Neural cell (in vitro differentiated cells): ENCODE data around the gene SDCBP2. TPM values are rescaled to one million over a fixed set of nuclear protein-coding genes. Genes with fewer than 3 reads are reported as not detected.

Experiments used
- H2AFZ ChIP-seq: fragments of 200-600, 300-800 bp; sonication (generic), shearing (Covaris generic); 2 replicates; pipeline ENCODE4 v1.6.0; 2014; ENCODE audit warnings: low read depth, mild to moderate bottlenecking, antibody characterized with exemption, low read length, moderate library complexity
- H3F3A ChIP-seq: fragments of 200-600 bp; shearing (Covaris generic); 2 replicates; pipeline ENCODE4 v1.6.1; 2016; ENCODE audit warnings: mild to moderate bottlenecking, moderate library complexity, mixed read lengths, antibody characterized with exemption, low read length; ENCODE audit not compliant: insufficient read depth, poor library complexity, severe bottlenecking
- H3K27ac ChIP-seq: fragments of 200-600, 300-800 bp; sonication (generic), shearing (Covaris generic); 2 replicates; pipeline ENCODE4 v1.5.1; 2014; ENCODE audit warnings: mild to moderate bottlenecking, low read length, moderate library complexity
- H3K27me3 ChIP-seq: fragments of 300-800, 200-600 bp; sonication (generic), shearing (Covaris generic); 2 replicates; pipeline ENCODE4 v1.6.0; 2014; ENCODE audit warnings: mild to moderate bottlenecking, low read depth, low read length, moderate library complexity; ENCODE audit not compliant: insufficient read depth
- H3K36me3 ChIP-seq: fragments of 300-800, 200-600 bp; sonication (generic), shearing (Covaris generic); 2 replicates; pipeline ENCODE4 v1.5.1; 2014; ENCODE audit warnings: mild to moderate bottlenecking, antibody characterized with exemption, low read length, moderate library complexity; ENCODE audit not compliant: insufficient read depth
- H3K4me2 ChIP-seq: fragments of 300-800, 200-600 bp; sonication (generic), shearing (Covaris generic); 2 replicates; pipeline ENCODE4 v1.6.0; 2014; ENCODE audit warnings: mild to moderate bottlenecking, low read length
- H3K4me3 ChIP-seq: fragments of 300-800, 200-600 bp; sonication (generic), shearing (Covaris generic); 2 replicates; pipeline ENCODE4 v1.5.1; 2014; ENCODE audit warnings: mild to moderate bottlenecking, low read length, moderate library complexity
- H3K79me2 ChIP-seq: fragments of 200-600 bp; shearing (Covaris generic); replicated peaks from 2 replicates; pipeline ENCODE4 v1.6.0; 2014; ENCODE audit warnings: mild to moderate bottlenecking, low read length, moderate library complexity; ENCODE audit not compliant: insufficient read depth
- H3K9ac ChIP-seq: fragments of 300-800, 200-600 bp; sonication (generic), shearing (Covaris generic); 2 replicates; pipeline ENCODE4 v1.6.1; 2016; ENCODE audit warnings: mild to moderate bottlenecking, low read length, mixed read lengths
- H3K9me2 ChIP-seq: fragments of 200-600 bp; shearing (Covaris generic); 2 replicates; pipeline ENCODE4 v1.6.1; 2016; ENCODE audit warnings: mild to moderate bottlenecking, low read length, mixed read lengths; ENCODE audit not compliant: insufficient read depth
- H3K9me3 ChIP-seq: fragments of 200-600, 300-800 bp; sonication (generic), shearing (Covaris generic); 2 replicates; pipeline ENCODE4 v1.6.1; 2016; ENCODE audit warnings: mild to moderate bottlenecking, mixed run types, low read length, moderate library complexity, mixed read lengths
- H4K20me1 ChIP-seq: fragments of 200-600 bp; shearing (Covaris generic); 2 replicates; pipeline ENCODE4 v1.6.1; 2016; ENCODE audit warnings: mild to moderate bottlenecking, mixed run types; ENCODE audit not compliant: insufficient read depth
- CTCF ChIP-seq: fragments of 450-650 bp; IDR thresholded peaks from 2 replicates; pipeline ENCODE4 v1.5.1; 2014; ENCODE audit warnings: antibody characterized with exemption, mild to moderate bottlenecking, moderate library complexity; ENCODE audit not compliant: poor library complexity, severe bottlenecking
- EP300 ChIP-seq: fragments of 450-650 bp; conservative IDR thresholded peaks from 2 replicates; pipeline ENCODE4 v1.6.1; 2014; ENCODE audit warnings: antibody characterized with exemption, mild to moderate bottlenecking, moderate library complexity; ENCODE audit not compliant: poor library complexity, severe bottlenecking
- EZH2 ChIP-seq: fragments of 200-600, 300-800 bp; shearing (Covaris generic), sonication (generic); IDR thresholded peaks from 2 replicates; pipeline ENCODE4 v1.6.1; 2014; ENCODE audit warnings: antibody characterized with exemption, low read length, borderline replicate concordance, mild to moderate bottlenecking; ENCODE audit not compliant: insufficient read depth, poor library complexity, severe bottlenecking
- MXI1 ChIP-seq: fragments of 450-650 bp; conservative IDR thresholded peaks from 2 replicates; pipeline ENCODE4 v1.6.1; 2014; ENCODE audit warnings: antibody characterized with exemption, mild to moderate bottlenecking; ENCODE audit not compliant: poor library complexity, severe bottlenecking
- POLR2AphosphoS5 ChIP-seq: IDR thresholded peaks from 2 replicates; pipeline ENCODE4 v1.6.1; 2012
- RAD21 ChIP-seq: fragments of 450-650 bp; conservative IDR thresholded peaks from 2 replicates; pipeline ENCODE4 v1.6.1; 2014; ENCODE audit warnings: antibody characterized with exemption, mild to moderate bottlenecking, moderate library complexity
- SMC3 ChIP-seq: fragments of 450-650 bp; conservative IDR thresholded peaks from 2 replicates; pipeline ENCODE4 v1.6.1; 2014; ENCODE audit warnings: antibody characterized with exemption, mild to moderate bottlenecking, moderate library complexity; ENCODE audit not compliant: poor library complexity
- TAF1 ChIP-seq: IDR thresholded peaks from 2 replicates; pipeline ENCODE4 v1.6.1; 2012; ENCODE audit warnings: low read depth
- polyA plus RNA-seq: library from polyadenylated mRNA; depleted of rRNA; stranded (reverse); fragments of >200 nt; gene quantifications from 2 replicates; pipeline ENCODE4 v1.2.3, GENCODE V29; 2014
- TF ChIP-seq, protein P1 (sequence below): IDR thresholded peaks from 2 replicates; pipeline ENCODE4 v1.6.1; 2012; ENCODE audit warnings: borderline replicate concordance

Gene SDCBP2
- polyA plus RNA-seq, 1 donor from 2014 or later = 5.2 TPM

GRCh38 chr20:1323256-1323655 is 5.7 kb downstream of the SDCBP2 start:
- Histone ChIP-seq H3K4me2 (no peak overlapping the region), H2AFZ (no peak overlapping the region), H3K27ac (no peak overlapping the region), H3K79me2 (peaks cover 17% of the 10 kb centered on the region), H3K9me3 (no peaks in the 10 kb centered on the region), H3F3A (no peaks in the 10 kb centered on the region), H3K9me2 (no peaks in the 10 kb centered on the region), H4K20me1 (no peaks in the 10 kb centered on the region), H3K27me3 (no peaks in the 10 kb centered on the region), H3K4me3 (no peak overlapping the region), H3K9ac (no peak overlapping the region), H3K36me3 (no peaks in the 10 kb centered on the region)
- TF ChIP-seq SMC3 (no peak), RAD21 (no peak), MXI1 (no peak), EP300 (no peak), EZH2 (no peak), TAF1 (no peak), CTCF (no peak), POLR2AphosphoS5 (no peak)
- TF ChIP-seq, protein P1, sequence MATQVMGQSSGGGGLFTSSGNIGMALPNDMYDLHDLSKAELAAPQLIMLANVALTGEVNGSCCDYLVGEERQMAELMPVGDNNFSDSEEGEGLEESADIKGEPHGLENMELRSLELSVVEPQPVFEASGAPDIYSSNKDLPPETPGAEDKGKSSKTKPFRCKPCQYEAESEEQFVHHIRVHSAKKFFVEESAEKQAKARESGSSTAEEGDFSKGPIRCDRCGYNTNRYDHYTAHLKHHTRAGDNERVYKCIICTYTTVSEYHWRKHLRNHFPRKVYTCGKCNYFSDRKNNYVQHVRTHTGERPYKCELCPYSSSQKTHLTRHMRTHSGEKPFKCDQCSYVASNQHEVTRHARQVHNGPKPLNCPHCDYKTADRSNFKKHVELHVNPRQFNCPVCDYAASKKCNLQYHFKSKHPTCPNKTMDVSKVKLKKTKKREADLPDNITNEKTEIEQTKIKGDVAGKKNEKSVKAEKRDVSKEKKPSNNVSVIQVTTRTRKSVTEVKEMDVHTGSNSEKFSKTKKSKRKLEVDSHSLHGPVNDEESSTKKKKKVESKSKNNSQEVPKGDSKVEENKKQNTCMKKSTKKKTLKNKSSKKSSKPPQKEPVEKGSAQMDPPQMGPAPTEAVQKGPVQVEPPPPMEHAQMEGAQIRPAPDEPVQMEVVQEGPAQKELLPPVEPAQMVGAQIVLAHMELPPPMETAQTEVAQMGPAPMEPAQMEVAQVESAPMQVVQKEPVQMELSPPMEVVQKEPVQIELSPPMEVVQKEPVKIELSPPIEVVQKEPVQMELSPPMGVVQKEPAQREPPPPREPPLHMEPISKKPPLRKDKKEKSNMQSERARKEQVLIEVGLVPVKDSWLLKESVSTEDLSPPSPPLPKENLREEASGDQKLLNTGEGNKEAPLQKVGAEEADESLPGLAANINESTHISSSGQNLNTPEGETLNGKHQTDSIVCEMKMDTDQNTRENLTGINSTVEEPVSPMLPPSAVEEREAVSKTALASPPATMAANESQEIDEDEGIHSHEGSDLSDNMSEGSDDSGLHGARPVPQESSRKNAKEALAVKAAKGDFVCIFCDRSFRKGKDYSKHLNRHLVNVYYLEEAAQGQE = no peak

DNA sequence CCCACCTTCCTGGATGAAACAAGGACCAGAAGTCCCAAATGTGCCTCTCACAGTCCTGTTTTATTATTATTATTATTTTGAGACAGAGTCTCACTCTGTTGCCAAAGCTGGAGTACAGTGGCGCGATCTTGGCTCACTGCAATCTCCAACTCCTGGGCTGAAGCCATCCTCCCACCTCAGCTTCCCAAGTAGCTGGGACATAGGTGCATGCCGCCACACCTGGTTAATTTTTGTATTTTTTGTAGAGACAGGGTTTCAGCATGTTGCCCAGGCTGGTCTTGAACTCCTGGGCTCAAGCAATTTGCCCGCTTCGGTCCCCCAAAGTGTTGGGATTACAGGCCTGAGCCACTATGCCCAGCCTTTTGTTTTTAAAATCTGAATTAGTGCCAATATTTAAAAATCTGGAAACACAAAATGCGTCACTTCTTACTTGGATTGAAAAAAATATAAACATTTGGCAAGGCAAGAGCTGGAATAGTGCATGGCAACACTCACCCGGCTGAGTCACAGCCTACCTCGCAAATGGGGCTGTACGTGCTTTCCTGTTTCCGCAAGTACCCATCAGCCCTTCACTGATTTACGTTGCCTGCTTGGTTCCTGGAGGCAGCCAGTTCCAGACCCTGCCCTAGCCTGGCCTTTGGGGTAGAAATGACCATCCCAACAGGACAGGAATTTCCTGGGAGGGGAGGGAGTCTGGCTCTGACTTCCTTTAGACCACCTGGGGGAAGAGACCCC is 6.3 kb downstream of the SDCBP2 start:
- no peaks in the 10 kb centered on the region for H3F3A ChIP-seq
- TF ChIP-seq EZH2 (no peak), CTCF (no peak), SMC3 (no peak), POLR2AphosphoS5 (no peak), EP300 (no peak), TAF1 (no peak), RAD21 (no peak), MXI1 (no peak)
- TF ChIP-seq, protein P1 = no peak
- no peak overlapping the region for H3K9ac ChIP-seq
- no peaks in the 10 kb centered on the region for H3K9me2 ChIP-seq
- peaks cover 17% of the 10 kb centered on the region for H3K79me2 ChIP-seq
- no peaks in the 10 kb centered on the region for H3K36me3 ChIP-seq
- H3K9me3 ChIP-seq = no peaks in the 10 kb centered on the region
- no peaks in the 10 kb centered on the region for H3K27me3 ChIP-seq
- H3K4me2 ChIP-seq = no peak overlapping the region
- no peak overlapping the region for H3K27ac ChIP-seq
- H4K20me1 ChIP-seq = no peaks in the 10 kb centered on the region
- no peak overlapping the region for H2AFZ ChIP-seq
- no peak overlapping the region for H3K4me3 ChIP-seq
